MM.1S (cell line): ENCODE data around the gene PCSK4.

ENCODE experiments used
- DNase-seq: peaks from one replicate; pipeline ENCODE4 v3.0.0-alpha.2; 2015
- H2AFZ ChIP-seq: fragments of 300-600 bp; sonication (generic); 2 replicates; pipeline ENCODE4 v1.6.0; 2016; ENCODE audit warnings: antibody characterized with exemption, low read length
- H3F3A ChIP-seq: fragments of 300-600 bp; sonication (generic); 2 replicates; pipeline ENCODE4 v1.6.1; 2016; ENCODE audit warnings: mild to moderate bottlenecking, antibody characterized with exemption, low read length, moderate library complexity, mixed read lengths; ENCODE audit not compliant: insufficient read depth
- H3K27ac ChIP-seq: fragments of 300-600 bp; sonication (generic); 2 replicates; pipeline ENCODE4 v1.5.1; 2016; ENCODE audit warnings: mild to moderate bottlenecking, low read length
- H3K27me3 ChIP-seq: fragments of 300-600 bp; sonication (generic); replicated peaks from 2 replicates; pipeline ENCODE4 v1.6.0; 2016; ENCODE audit warnings: low read length; ENCODE audit not compliant: insufficient read depth
- H3K36me3 ChIP-seq: fragments of 300-600 bp; sonication (generic); replicated peaks from 2 replicates; pipeline ENCODE4 v1.6.1; 2016; ENCODE audit warnings: mild to moderate bottlenecking, low read length, mixed read lengths; ENCODE audit not compliant: insufficient read depth
- H3K4me1 ChIP-seq: fragments of 300-600 bp; sonication (generic); 2 replicates; pipeline ENCODE4 v1.6.1; 2016; ENCODE audit warnings: low read length, mixed read lengths
- H3K4me2 ChIP-seq: fragments of 300-600 bp; sonication (generic); 2 replicates; pipeline ENCODE4 v1.6.0; 2016; ENCODE audit warnings: low read depth, low read length
- H3K4me3 ChIP-seq: fragments of 300-600 bp; sonication (generic); 2 replicates; pipeline ENCODE4 v1.5.1; 2016; ENCODE audit warnings: low read length, mixed read lengths
- H3K79me2 ChIP-seq: fragments of 300-600 bp; sonication (generic); 2 replicates; pipeline ENCODE4 v1.6.1; 2016; ENCODE audit warnings: mixed run types, low read length, mixed read lengths
- H3K9ac ChIP-seq: fragments of 300-600 bp; sonication (generic); 2 replicates; pipeline ENCODE4 v1.6.1; 2016; ENCODE audit warnings: low read length, mixed read lengths
- H3K9me2 ChIP-seq: fragments of 300-600 bp; sonication (generic); replicated peaks from 2 replicates; pipeline ENCODE4 v1.6.1; 2016; ENCODE audit warnings: mild to moderate bottlenecking, low read length, mixed read lengths; ENCODE audit not compliant: insufficient read depth
- H3K9me3 ChIP-seq: fragments of 300-600 bp; sonication (generic); replicated peaks from 2 replicates; pipeline ENCODE4 v1.6.1; 2016; ENCODE audit warnings: mild to moderate bottlenecking, low read length, mixed read lengths; ENCODE audit not compliant: insufficient read depth
- H4K20me1 ChIP-seq: fragments of 300-600 bp; sonication (generic); 2 replicates; pipeline ENCODE4 v1.6.1; 2016; ENCODE audit warnings: mild to moderate bottlenecking, low read length, moderate library complexity, mixed read lengths; ENCODE audit not compliant: insufficient read depth
- EZH2 ChIP-seq: fragments of 300-600 bp; sonication (generic); optimal IDR thresholded peaks from 2 replicates; pipeline ENCODE3; 2017; ENCODE audit warnings: low read depth, mild to moderate bottlenecking, antibody characterized with exemption, low read length, mixed read lengths
- EZH2phosphoT487 ChIP-seq: fragments of 300-600 bp; sonication (generic); IDR thresholded peaks from 2 replicates; pipeline ENCODE4 v1.6.1; 2018; ENCODE audit warnings: antibody characterized with exemption, low read length
- TF ChIP-seq, protein P1 (sequence below): fragments of 300-600 bp; sonication (generic); IDR thresholded peaks from 2 replicates; pipeline ENCODE4 v1.5.1; 2016; ENCODE audit warnings: antibody characterized with exemption, low read length, mixed read lengths

The PCSK4 gene

DNA sequence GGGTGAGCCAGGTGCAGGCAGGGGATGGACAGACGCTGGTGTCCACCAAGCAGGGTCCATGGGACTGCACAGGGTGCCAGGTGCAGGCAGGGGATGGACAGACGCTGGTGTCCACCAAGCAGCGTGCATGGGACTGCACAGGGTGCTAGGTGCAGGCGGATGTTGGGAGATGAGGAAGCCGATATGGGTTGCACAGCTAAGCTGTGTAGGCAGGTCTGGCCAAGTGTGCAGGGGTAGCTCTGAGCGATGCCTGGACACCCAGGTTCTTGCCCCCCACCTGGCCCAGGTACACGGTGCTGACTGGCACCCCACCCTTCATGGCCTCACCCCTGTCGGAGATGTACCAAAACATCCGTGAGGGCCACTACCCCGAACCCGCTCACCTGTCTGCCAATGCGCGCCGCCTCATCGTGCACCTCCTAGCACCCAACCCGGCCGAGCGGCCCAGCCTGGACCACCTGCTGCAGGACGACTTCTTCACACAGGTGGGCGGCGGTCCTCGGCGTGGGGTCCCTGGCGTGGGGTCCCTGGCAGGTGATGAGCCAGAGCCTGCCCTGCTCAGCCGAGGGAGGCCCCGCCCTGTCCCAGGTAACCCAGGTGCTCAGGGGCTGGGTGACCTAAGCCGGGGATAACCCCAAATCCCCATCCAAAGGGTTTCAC is 37.6 kb upstream of the PCSK4 start:
- Histone ChIP-seq H3K27me3 (peaks cover 88% of the 10 kb centered on the region), H3K36me3 (no peaks in the 10 kb centered on the region), H3K9ac (no peak overlapping the region), H3K4me1 (no peaks in the 10 kb centered on the region), H3K27ac (no peak overlapping the region), H3K9me2 (no peaks in the 10 kb centered on the region), H3K9me3 (no peaks in the 10 kb centered on the region), H3K4me3 (no peak overlapping the region), H4K20me1 (no peaks in the 10 kb centered on the region), H3K79me2 (no peaks in the 10 kb centered on the region), H2AFZ (no peak overlapping the region), H3F3A (no peaks in the 10 kb centered on the region), H3K4me2 (no peak overlapping the region)
- TF ChIP-seq, protein P1, sequence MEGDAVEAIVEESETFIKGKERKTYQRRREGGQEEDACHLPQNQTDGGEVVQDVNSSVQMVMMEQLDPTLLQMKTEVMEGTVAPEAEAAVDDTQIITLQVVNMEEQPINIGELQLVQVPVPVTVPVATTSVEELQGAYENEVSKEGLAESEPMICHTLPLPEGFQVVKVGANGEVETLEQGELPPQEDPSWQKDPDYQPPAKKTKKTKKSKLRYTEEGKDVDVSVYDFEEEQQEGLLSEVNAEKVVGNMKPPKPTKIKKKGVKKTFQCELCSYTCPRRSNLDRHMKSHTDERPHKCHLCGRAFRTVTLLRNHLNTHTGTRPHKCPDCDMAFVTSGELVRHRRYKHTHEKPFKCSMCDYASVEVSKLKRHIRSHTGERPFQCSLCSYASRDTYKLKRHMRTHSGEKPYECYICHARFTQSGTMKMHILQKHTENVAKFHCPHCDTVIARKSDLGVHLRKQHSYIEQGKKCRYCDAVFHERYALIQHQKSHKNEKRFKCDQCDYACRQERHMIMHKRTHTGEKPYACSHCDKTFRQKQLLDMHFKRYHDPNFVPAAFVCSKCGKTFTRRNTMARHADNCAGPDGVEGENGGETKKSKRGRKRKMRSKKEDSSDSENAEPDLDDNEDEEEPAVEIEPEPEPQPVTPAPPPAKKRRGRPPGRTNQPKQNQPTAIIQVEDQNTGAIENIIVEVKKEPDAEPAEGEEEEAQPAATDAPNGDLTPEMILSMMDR = no peak
- no peak for TF ChIP-seq EZH2
- TF ChIP-seq EZH2phosphoT487 = no peak
- no peak for DNase-seq

DNA sequence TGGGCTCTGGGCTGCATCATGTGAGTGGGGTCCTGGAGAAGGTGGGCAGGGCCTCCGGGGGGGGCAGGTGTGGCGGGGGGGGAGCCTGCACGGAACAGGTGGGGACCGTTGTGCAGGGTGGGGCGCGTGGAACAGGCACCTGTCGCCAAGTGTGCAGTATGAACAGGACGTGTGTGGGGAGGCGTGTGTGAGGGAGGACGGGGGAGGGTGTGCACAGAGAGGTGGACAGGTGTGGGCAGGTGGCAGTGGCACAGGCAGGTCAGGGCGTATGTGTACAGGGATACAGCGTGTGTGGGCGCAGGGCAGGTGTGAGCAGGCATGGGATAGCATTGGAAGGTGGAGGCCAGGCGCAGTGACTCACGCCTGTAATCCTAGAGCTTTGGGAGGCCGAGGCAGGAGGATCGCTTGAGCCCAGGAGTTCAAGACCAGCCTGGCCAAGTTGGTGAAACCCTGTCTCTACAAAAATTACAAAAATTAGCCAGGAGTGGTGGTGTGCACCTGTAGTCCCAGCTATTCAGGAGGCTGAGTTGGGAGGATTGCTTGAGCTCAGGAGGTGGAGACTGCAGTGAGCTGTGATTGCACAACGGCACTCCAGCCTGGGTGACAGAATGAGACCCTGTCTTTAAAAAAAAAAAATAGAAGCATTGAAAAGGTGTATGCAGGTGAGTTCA is 37.0 kb upstream of the PCSK4 start:
- no peaks in the 10 kb centered on the region for H3K9me2 ChIP-seq
- H3K27me3 ChIP-seq = peaks cover 91% of the 10 kb centered on the region
- H3K4me2 ChIP-seq = no peak overlapping the region

DNA sequence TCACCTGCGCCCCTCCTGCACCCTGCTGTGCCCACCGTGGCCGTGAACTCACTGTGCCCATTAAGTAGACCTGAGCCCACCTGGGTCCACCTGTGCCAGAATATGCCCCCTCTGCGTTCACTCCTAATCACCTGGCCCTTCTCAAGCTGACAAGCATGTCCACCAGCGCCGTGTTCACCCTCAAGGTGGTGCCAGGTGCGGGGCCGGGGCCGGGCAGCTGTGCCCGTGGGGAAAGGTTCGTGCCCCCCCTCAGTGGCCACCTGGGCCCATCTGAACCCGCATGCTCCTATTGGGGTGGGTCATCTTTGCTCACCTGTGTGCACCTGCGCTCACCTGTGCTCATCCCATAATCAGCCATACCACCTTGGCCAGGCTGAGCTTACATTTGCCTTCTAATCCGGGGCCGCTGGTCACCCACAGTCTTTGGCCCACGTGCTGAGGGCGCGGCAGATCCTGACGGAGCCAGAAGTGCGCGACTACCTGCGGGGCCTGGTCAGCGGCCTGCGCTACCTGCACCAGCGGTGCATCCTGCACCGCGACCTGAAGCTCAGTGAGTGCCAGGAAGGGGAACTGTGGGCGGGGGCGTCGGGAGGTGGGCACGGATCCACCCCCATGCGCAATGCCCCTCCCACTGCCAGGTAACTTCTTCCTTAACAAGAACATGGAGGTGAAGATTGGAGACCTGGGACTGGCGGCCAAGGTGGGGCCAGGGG is 36.1 kb upstream of the PCSK4 start:
- Histone ChIP-seq H3K9me2 (no peaks in the 10 kb centered on the region), H3K4me1 (no peaks in the 10 kb centered on the region), H4K20me1 (no peaks in the 10 kb centered on the region), H3K4me2 (no peak overlapping the region), H3K9ac (no peak overlapping the region), H3F3A (no peaks in the 10 kb centered on the region), H3K9me3 (no peaks in the 10 kb centered on the region), H2AFZ (no peak overlapping the region), H3K79me2 (no peaks in the 10 kb centered on the region), H3K4me3 (no peak overlapping the region), H3K27ac (no peak overlapping the region), H3K27me3 (peaks cover 91% of the 10 kb centered on the region), H3K36me3 (no peaks in the 10 kb centered on the region)
- DNase-seq = no peak
- TF ChIP-seq, protein P1 = no peak
- TF ChIP-seq EZH2phosphoT487 (no peak), EZH2 (no peak)

More for the DNA sequence above, 37.0 kb upstream of the PCSK4 start:
- no peaks in the 10 kb centered on the region for H3K36me3 ChIP-seq
- no peaks in the 10 kb centered on the region for H3K4me1 ChIP-seq
- H3K27ac ChIP-seq = no peak overlapping the region
- no peaks in the 10 kb centered on the region for H4K20me1 ChIP-seq
- no peak for DNase-seq
- H3K9me3 ChIP-seq = no peaks in the 10 kb centered on the region
- no peaks in the 10 kb centered on the region for H3F3A ChIP-seq
- TF ChIP-seq, protein P1 = no peak
- TF ChIP-seq EZH2phosphoT487 = no peak
- no peak for TF ChIP-seq EZH2
- no peaks in the 10 kb centered on the region for H3K79me2 ChIP-seq
- H3K4me3 ChIP-seq = no peak overlapping the region
- no peak overlapping the region for H3K9ac ChIP-seq
- no peak overlapping the region for H2AFZ ChIP-seq
